ENCODE data around the gene SCARB1.

DNA sequence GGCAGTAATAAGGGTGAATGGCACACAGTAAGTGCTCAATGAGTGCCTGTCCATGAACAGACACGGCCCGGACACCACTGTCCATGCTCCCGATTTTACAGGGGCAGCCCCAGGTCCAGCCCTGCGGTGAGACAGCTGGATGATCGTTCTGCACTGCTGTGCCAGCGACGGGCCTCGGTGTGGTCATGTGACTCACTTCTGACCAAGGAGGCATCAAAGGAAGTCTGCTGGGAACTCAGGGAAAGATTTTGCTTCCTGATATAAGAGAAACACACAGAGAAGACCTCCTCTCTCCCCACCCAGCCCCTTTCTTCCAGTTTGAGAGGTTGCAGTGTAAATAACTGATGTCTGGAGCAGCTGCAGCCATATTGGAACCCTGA lies 126.6 kb downstream of the SCARB1 start:
- TF ChIP-seq CTCF (IDR thresholded peaks at IDR 0.05; ENCODE audit: low read length) (no peak), EZH2 (optimal IDR thresholded peaks at IDR 0.05; ENCODE audit: low read depth, low read length) (no peak), EZH2phosphoT487 (IDR thresholded peaks at IDR 0.05; ENCODE audit: low read length) (no peak)
